OCI-LY3 (cell line): ENCODE measurements around the gene NKD2.
"Not testable (repeated sequence)": the region's sequence is repeated elsewhere in the genome, so short reads cannot be mapped to it uniquely, and the experiment has no call there.

Experiments
- CTCF ChIP-seq: fragments of 200-600, 300-600 bp; sonication (generic); IDR thresholded peaks from 2 replicates; pipeline ENCODE4 v1.5.1; 2014; ENCODE audit warnings: antibody characterized with exemption, low read length, low read depth
- EZH2phosphoT487 ChIP-seq: fragments of 200-600 bp; shearing (Covaris generic); IDR thresholded peaks from 2 replicates; pipeline ENCODE4 v1.6.1; 2018; ENCODE audit warnings: antibody characterized with exemption, mixed run types, low read depth

DNA sequence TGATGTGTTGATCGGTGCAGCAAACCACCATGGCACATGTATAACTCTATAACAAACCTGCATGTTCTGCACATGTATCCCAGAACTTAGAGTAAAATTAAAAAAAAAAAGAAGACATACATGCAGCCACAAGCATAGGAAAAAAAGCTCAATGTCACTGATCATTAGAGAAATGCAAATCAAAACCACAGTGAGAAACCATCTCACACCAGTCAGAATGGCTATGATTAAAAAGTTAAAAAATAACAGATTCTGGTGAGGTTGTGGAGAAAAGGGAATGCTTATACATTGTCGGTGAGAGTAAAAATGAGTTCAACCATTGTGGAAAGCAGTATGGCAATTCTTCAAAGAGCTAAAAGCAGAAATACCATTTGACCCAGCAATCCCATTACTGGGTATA is 36.0 kb upstream of the NKD2 start:
- not testable (repeated sequence) for TF ChIP-seq CTCF, EZH2phosphoT487
